IMR-90 (cell line): ENCODE measurements around the gene KIF18B. TPM values are rescaled to one million over a fixed set of nuclear protein-coding genes. Genes with fewer than 3 reads are reported as not detected.

ENCODE experiments used
- ATAC-seq: fragments of 200-7000 bp; cut with Tn5 transposase; 2 replicates; pipeline ENCODE4 v1.9.1; 2020; ENCODE audit warnings: low read depth, mild to moderate bottlenecking, moderate library complexity
- BruUV-seq: library from RNA; stranded (reverse); fragments of 400-500 nt; replicated peaks from 2 replicates; lab custom pipeline; 2021; lab: Mats Ljungman, UMichigan
- CTCF ChIA-PET: fragments of 300-600 bp; formaldehyde crosslinking; extraction: SDS; loops from one replicate; lab custom pipeline; 2021; ENCODE audit warnings: antibody characterized with exemption; lab: Yijun Ruan, JAX
- POLR2A ChIA-PET: fragments of 300-600 bp; sonication (Branson Sonifier 250); formaldehyde crosslinking; loops from one replicate; lab custom pipeline; 2022; ENCODE audit warnings: antibody characterized with exemption; ENCODE audit not compliant: unreplicated experiment; lab: Charles Lee
- DNase-seq: peaks from one replicate; pipeline ENCODE4 v3.0.0; 2013
- H2AFZ ChIP-seq: replicated peaks from 2 replicates; pipeline ENCODE3; 2013; ENCODE audit warnings: low read length, mild to moderate bottlenecking; ENCODE audit not compliant: poor library complexity
- H2AK5ac ChIP-seq: 2 replicates; pipeline ENCODE4 v1.6.1; 2013; ENCODE audit warnings: low read depth, low read length, inconsistent platforms
- H2AK9ac ChIP-seq: replicated peaks from 2 replicates; pipeline ENCODE3; 2013; ENCODE audit warnings: mild to moderate bottlenecking, low read depth, low read length, moderate library complexity; ENCODE audit not compliant: poor library complexity
- H2BK120ac ChIP-seq: 2 replicates; pipeline ENCODE4 v1.6.1; 2013; ENCODE audit warnings: low read depth, low read length, inconsistent platforms
- H2BK15ac ChIP-seq: 3 replicates; pipeline ENCODE4 v1.6.1; 2013; ENCODE audit warnings: low read depth, low read length, inconsistent platforms
- H2BK20ac ChIP-seq: 2 replicates; pipeline ENCODE4 v1.6.1; 2013; ENCODE audit warnings: low read depth, mild to moderate bottlenecking, inconsistent platforms, low read length, moderate library complexity
- H2BK5ac ChIP-seq: 2 replicates; pipeline ENCODE4 v1.6.1; 2013; ENCODE audit warnings: mild to moderate bottlenecking, low read depth, low read length, inconsistent platforms; ENCODE audit not compliant: poor library complexity, severe bottlenecking
- H3K14ac ChIP-seq: replicated peaks from 2 replicates; pipeline ENCODE4 v1.6.1; 2013; ENCODE audit warnings: low read depth, low read length, inconsistent platforms
- H3K18ac ChIP-seq: 2 replicates; pipeline ENCODE4 v1.6.1; 2013; ENCODE audit warnings: low read depth, low read length, control low read depth
- H3K23ac ChIP-seq: 2 replicates; pipeline ENCODE4 v1.6.1; 2013; ENCODE audit warnings: low read depth, low read length, inconsistent platforms
- H3K27ac ChIP-seq: 2 replicates; pipeline ENCODE4 v1.5.1; 2013; ENCODE audit warnings: mild to moderate bottlenecking, control low read depth, low read length; ENCODE audit not compliant: insufficient read depth
- H3K27me3 ChIP-seq: 2 replicates; pipeline ENCODE4 v1.6.1; 2013; ENCODE audit warnings: low read length; ENCODE audit not compliant: control insufficient read depth, insufficient read depth
- H3K36me3 ChIP-seq: 2 replicates; pipeline ENCODE4 v1.6.1; 2013; ENCODE audit warnings: low read length, mixed read lengths; ENCODE audit not compliant: control insufficient read depth, insufficient read depth
- H3K4ac ChIP-seq: 2 replicates; pipeline ENCODE4 v1.6.1; 2013; ENCODE audit warnings: low read depth, low read length, inconsistent platforms
- H3K4me1 ChIP-seq: 2 replicates; pipeline ENCODE4 v1.6.1; 2013; ENCODE audit warnings: low read length, mixed read lengths; ENCODE audit not compliant: control insufficient read depth, insufficient read depth
- H3K4me2 ChIP-seq: 2 replicates; pipeline ENCODE4 v1.6.1; 2013; ENCODE audit warnings: low read depth, mild to moderate bottlenecking, control low read depth, low read length, moderate library complexity
- H3K4me3 ChIP-seq: 2 replicates; pipeline ENCODE4 v1.5.1; 2013; ENCODE audit warnings: low read depth, mild to moderate bottlenecking, control low read depth, low read length, moderate library complexity; ENCODE audit not compliant: insufficient read depth
- H3K56ac ChIP-seq: 2 replicates; pipeline ENCODE4 v1.6.1; 2013; ENCODE audit warnings: low read length, inconsistent platforms; ENCODE audit not compliant: insufficient read depth; ENCODE audit errors: extremely low read depth
- H3K79me1 ChIP-seq, 2 experiments: 2 replicates each; pipeline ENCODE4 v1.6.1; 2013; ENCODE audit warnings: low read length in 2 of 2, inconsistent platforms in 1 of 2, low read depth in 1 of 2
- H3K9ac ChIP-seq: 2 replicates; pipeline ENCODE4 v1.6.1; 2013; ENCODE audit warnings: low read depth, low read length, control low read depth
- H3K9me1 ChIP-seq: 2 replicates; pipeline ENCODE4 v1.6.1; 2013; ENCODE audit warnings: low read length, inconsistent platforms; ENCODE audit not compliant: insufficient read depth
- H3K9me3 ChIP-seq: 2 replicates; pipeline ENCODE4 v1.6.1; 2013; ENCODE audit warnings: low read length; ENCODE audit not compliant: control insufficient read depth, insufficient read depth
- H4K20me1 ChIP-seq: 2 replicates; pipeline ENCODE4 v1.6.1; 2013; ENCODE audit warnings: low read length, inconsistent platforms; ENCODE audit not compliant: insufficient read depth
- H4K5ac ChIP-seq: 2 replicates; pipeline ENCODE4 v1.6.1; 2013; ENCODE audit warnings: mild to moderate bottlenecking, low read depth, low read length, control low read depth
- H4K8ac ChIP-seq, 2 experiments: 2 replicates each; pipeline ENCODE4 v1.6.1; 2013; ENCODE audit warnings: low read depth in 2 of 2, low read length in 2 of 2, control low read depth in 1 of 2, inconsistent platforms in 1 of 2
- H4K91ac ChIP-seq: 2 replicates; pipeline ENCODE4 v1.6.1; 2013; ENCODE audit warnings: low read depth, low read length, inconsistent platforms; ENCODE audit not compliant: insufficient read depth
- CHD1 ChIP-seq: IDR thresholded peaks from 2 replicates; pipeline ENCODE4 v1.6.1; 2012; ENCODE audit warnings: low read depth, low read length, improper control_type of control experiment
- MXI1 ChIP-seq: IDR thresholded peaks from 2 replicates; pipeline ENCODE4 v1.6.1; 2012; ENCODE audit warnings: low read depth, mild to moderate bottlenecking, low read length, moderate library complexity, borderline replicate concordance
- NFE2L2 ChIP-seq: fragments of 150-350 bp; IDR thresholded peaks from 2 replicates; pipeline ENCODE4 v1.6.1; 2016; ENCODE audit warnings: low read depth, mild to moderate bottlenecking, low read length
- WGBS, 2 experiments: methylation state at CpG; one replicate each; pipeline versions ENCODE4 v1.1.5 to v1.1.7; 2013; ENCODE audit warnings: missing lambda C conversion rate in 2 of 2; ENCODE audit not compliant: insufficient read length in 1 of 2; ENCODE audit errors: extremely low coverage in 2 of 2; 5-methylcytosine and 5-hydroxymethylcytosine counted together
- dilution Hi-C: fragments of 300-500 bp; cut with HindIII; formaldehyde crosslinking; loops from one replicate; pipeline ENCODE4 v1.14.3; 2018; ENCODE audit warnings: low sequenced_read_pairs; ENCODE audit not compliant: unreplicated experiment
- in situ Hi-C: fragments of 300-500 bp; cut with MboI; formaldehyde crosslinking; loops from 3 replicates; pipeline ENCODE4 v1.14.3; 2019; ENCODE audit warnings: low sequenced_read_pairs, inconsistent platforms, mixed read lengths
- intact Hi-C: fragments of 100-400 bp; cut with micrococcal nuclease; formaldehyde crosslinking; loops from 2 replicates; pipeline ENCODE4 v1.10.0; 2022
- polyA plus RNA-seq, 3 experiments: library from polyadenylated mRNA; depleted of rRNA; stranded (reverse); fragments of >200 nt; gene quantifications; 2 replicates each; pipeline ENCODE4 v1.2.3, GENCODE V29; 2012; ENCODE audit warnings: low replicate concordance in 1 of 3
- total RNA-seq: library from RNA; depleted of rRNA; stranded (reverse); fragments of >200 nt; gene quantifications from 2 replicates; pipeline ENCODE4 v1.2.3, GENCODE V29; 2012

The KIF18B gene
- total and polyA plus RNA-seq, 2 of the 4 experiments (the other 2 are of a cell fraction), result 1.3 to 16.0 TPM

GRCh38 chr17:44941712-44942331 lies 5.8 kb downstream of the KIF18B start:
- H3K36me3 ChIP-seq, result no peaks in the 10 kb centered on the region
- H3K4me2 ChIP-seq, result no peak overlapping the region
- WGBS, 2 experiments, result no CpG with 5 or more reads among the region's 9 CpGs
- H3K79me1 ChIP-seq, result peaks cover 15 to 34% of the 10 kb centered on the region in 2 experiments; a peak in 3 of 4 replicates
- H3K4me3 ChIP-seq, result no peak overlapping the region
- BruUV-seq, result no TSS peak
- intact Hi-C loops, result no loop called here
- no peak overlapping the region; the same call in 1 of the 2 replicates for H4K91ac ChIP-seq
- H3K18ac ChIP-seq, result no peak overlapping the region
- ATAC-seq, result peak; percentile 40
- peaks cover 7% of the 10 kb centered on the region; the same call in 1 of the 2 replicates for H4K20me1 ChIP-seq
- H3K9ac ChIP-seq, result no peak overlapping the region
- no peaks in the 10 kb centered on the region for H3K9me3 ChIP-seq
- H3K27ac ChIP-seq, result peak overlapping the region; percentile 2; the same call in 1 of the 2 replicates
- no peak for DNase-seq
- H2BK120ac ChIP-seq, result peak overlapping the region; percentile 1; the same call in 1 of the 2 replicates
- H2BK20ac ChIP-seq, result no peak overlapping the region
- peak overlapping the region; percentile 83 for H2AFZ ChIP-seq
- peak overlapping the region; percentile 2 for H2AK9ac ChIP-seq
- peaks cover 15% of the 10 kb centered on the region for H3K4me1 ChIP-seq
- TF ChIP-seq CHD1 (no peak), MXI1 (no peak), NFE2L2 (no peak)
- in situ Hi-C loops, result no loop called here
- CTCF ChIA-PET, result interaction anchor here (1.2 kb wide), 1 partner anchor 194 kb away, joined by 3 read pairs; the partner anchor contains the start of gene ACBD4
- H2BK5ac ChIP-seq, result no peak overlapping the region
- POLR2A ChIA-PET, result no interaction called here
- no peak overlapping the region for H3K56ac ChIP-seq
- no peak overlapping the region; the same call in 1 of the 2 replicates for H2AK5ac ChIP-seq
- H3K9me1 ChIP-seq, result peaks cover 10% of the 10 kb centered on the region
- no peak overlapping the region for H2BK15ac ChIP-seq
- no peaks in the 10 kb centered on the region for H3K27me3 ChIP-seq
- 0 out of 2 replicates have a peak overlapping the region, but pooled peaks have one; percentile 4 for H3K14ac ChIP-seq
- H4K5ac ChIP-seq, result peak overlapping the region; percentile 74
- peak overlapping the region; percentile 53 to 79; a peak in 3 of 4 replicates for H4K8ac ChIP-seq
- dilution Hi-C loops, result no loop called here
- H3K4ac ChIP-seq, result peak overlapping the region; percentile 42
- no peak overlapping the region for H3K23ac ChIP-seq
